GM12878 (cell line): ENCODE data around the gene ADGRG2. TPM values are rescaled to one million over a fixed set of nuclear protein-coding genes. Genes with fewer than 3 reads are reported as not detected.

ENCODE experiments used
- ATAC-seq: fragments of 200-7000 bp; cut with Tn5 transposase; 3 replicates; pipeline ENCODE4 v1.9.1; 2020; ENCODE audit warnings: mild to moderate bottlenecking, moderate library complexity
- BruUV-seq: library from RNA; stranded (reverse); fragments of 400-500 nt; replicated peaks from 2 replicates; lab custom pipeline; 2021; lab: Mats Ljungman, UMichigan
- CTCF ChIA-PET: fragments of 300-600 bp; sonication (Branson Sonifier 250); formaldehyde crosslinking; extraction: SDS; loops from one replicate; lab custom pipeline; 2021; ENCODE audit warnings: inconsistent platforms; lab: Yijun Ruan, JAX
- POLR2A ChIA-PET: fragments of 350-600 bp; formaldehyde crosslinking; extraction: SDS; loops from one replicate; lab custom pipeline; 2021; ENCODE audit warnings: inconsistent platforms; lab: Charles Lee
- RAD21 ChIA-PET: fragments of 300-600 bp; sonication (Branson Sonifier 250); formaldehyde crosslinking; loops from one replicate; lab custom pipeline; 2023; ENCODE audit warnings: antibody characterized with exemption; ENCODE audit not compliant: unreplicated experiment; lab: Charles Lee
- SMC1A ChIA-PET: fragments of 300-600 bp; sonication (Branson Sonifier 250); formaldehyde crosslinking; loops from one replicate; lab custom pipeline; 2023; ENCODE audit not compliant: unreplicated experiment, uncharacterized antibody; lab: Charles Lee
- DNase-seq: peaks from one replicate; pipeline ENCODE4 v3.0.0-alpha.2; 2011; ENCODE audit warnings: low read depth, low spot score
- FAIRE-seq: peaks from 3 replicates; lab custom pipeline; 2011; peaks lifted over from hg19 to GRCh38; lab: Jason Lieb, UNC
- H2AFZ ChIP-seq: 2 replicates; pipeline ENCODE4 v1.6.0; 2011; ENCODE audit warnings: low read depth, low read length, control low read depth; ENCODE audit not compliant: control insufficient read depth
- H3K27ac ChIP-seq: 2 replicates; pipeline ENCODE4 v1.5.1; 2011; ENCODE audit warnings: control low read depth; ENCODE audit not compliant: control insufficient read depth, insufficient read depth
- H3K27me3 ChIP-seq, 2 experiments: replicated peaks in 1 of 2; 2 replicates each; pipeline versions ENCODE4 v1.6.0 to v1.6.1; 2011; ENCODE audit warnings: low read length in 1 of 2; ENCODE audit not compliant: control insufficient read depth in 2 of 2, insufficient read depth in 2 of 2
- H3K36me3 ChIP-seq, 2 experiments: 2 replicates each; pipeline ENCODE4 v1.5.1; 2011; ENCODE audit warnings: low read length in 1 of 2; ENCODE audit not compliant: control insufficient read depth in 2 of 2, insufficient read depth in 2 of 2
- H3K4me1 ChIP-seq: 2 replicates; pipeline ENCODE4 v1.6.1; 2011; ENCODE audit warnings: mild to moderate bottlenecking, low read length, moderate library complexity, mixed read lengths; ENCODE audit not compliant: control insufficient read depth, insufficient read depth
- H3K4me2 ChIP-seq: 2 replicates; pipeline ENCODE4 v1.6.0; 2011; ENCODE audit warnings: control low read depth; ENCODE audit not compliant: control insufficient read depth, insufficient read depth
- H3K4me3 ChIP-seq: fragments of 200-600 bp; sonication (generic); 2 replicates; pipeline ENCODE4 v1.5.1; 2016
- H3K79me2 ChIP-seq: 2 replicates; pipeline ENCODE4 v1.6.0; 2011; ENCODE audit warnings: low read length; ENCODE audit not compliant: control insufficient read depth, insufficient read depth
- H3K9ac ChIP-seq: 2 replicates; pipeline ENCODE4 v1.8.0; 2011; ENCODE audit warnings: low read length, control low read depth, mixed read lengths; ENCODE audit not compliant: control insufficient read depth, insufficient read depth
- H3K9me3 ChIP-seq: replicated peaks from 3 replicates; pipeline ENCODE4 v1.5.1; 2011; ENCODE audit warnings: mild to moderate bottlenecking, low read length; ENCODE audit not compliant: control insufficient read depth, insufficient read depth
- H4K20me1 ChIP-seq: 2 replicates; pipeline ENCODE4 v1.6.0; 2011; ENCODE audit not compliant: control insufficient read depth, insufficient read depth
- ATF2 ChIP-seq: IDR thresholded peaks from 2 replicates; pipeline ENCODE4 v1.6.1; 2012; ENCODE audit warnings: low read length, inconsistent platforms
- CREB1 ChIP-seq: IDR thresholded peaks from 2 replicates; pipeline ENCODE4 v1.6.1; 2012; ENCODE audit warnings: low read depth, mild to moderate bottlenecking, inconsistent platforms
- FOXM1 ChIP-seq: IDR thresholded peaks from 2 replicates; pipeline ENCODE4 v1.6.1; 2012; ENCODE audit warnings: low read depth, mild to moderate bottlenecking, inconsistent platforms, low read length, moderate library complexity
- HCFC1 ChIP-seq: fragments of 150-350 bp; IDR thresholded peaks from 2 replicates; pipeline ENCODE4 v1.6.1; 2014; ENCODE audit warnings: low read length
- IKZF1 ChIP-seq: fragments of 450-650 bp; conservative IDR thresholded peaks from 2 replicates; pipeline ENCODE4 v1.6.1; 2017; ENCODE audit warnings: antibody characterized with exemption, mild to moderate bottlenecking
- MAX ChIP-seq: IDR thresholded peaks from 2 replicates; pipeline ENCODE4 v1.6.1; 2012; ENCODE audit warnings: low read depth, low read length, improper control_type of control experiment
- MLLT1 ChIP-seq: fragments of 450-650 bp; IDR thresholded peaks from 2 replicates; pipeline ENCODE4 v1.6.1; 2016; ENCODE audit warnings: mild to moderate bottlenecking
- MXI1 ChIP-seq: fragments of 150-350 bp; IDR thresholded peaks from 2 replicates; pipeline ENCODE4 v1.6.1; 2011; ENCODE audit warnings: low read depth, mild to moderate bottlenecking, inconsistent platforms, low read length, improper control_type of control experiment
- NFXL1 ChIP-seq: fragments of 450-650 bp; IDR thresholded peaks from 2 replicates; pipeline ENCODE4 v1.6.1; 2017; ENCODE audit warnings: antibody characterized with exemption, mild to moderate bottlenecking, borderline replicate concordance
- NFYA ChIP-seq: IDR thresholded peaks from 2 replicates; pipeline ENCODE4 v1.6.1; 2011; ENCODE audit warnings: low read depth, mild to moderate bottlenecking, low read length, improper control_type of control experiment, borderline replicate concordance
- NFYB ChIP-seq: IDR thresholded peaks from 2 replicates; pipeline ENCODE4 v1.6.1; 2011; ENCODE audit warnings: low read depth, mild to moderate bottlenecking, low read length, improper control_type of control experiment, moderate library complexity; ENCODE audit not compliant: insufficient read depth
- PKNOX1 ChIP-seq: fragments of 450-650 bp; IDR thresholded peaks from 2 replicates; pipeline ENCODE4 v1.6.1; 2016; ENCODE audit warnings: mild to moderate bottlenecking
- PML ChIP-seq: IDR thresholded peaks from 2 replicates; pipeline ENCODE4 v1.6.1; 2012; ENCODE audit warnings: low read length, inconsistent platforms
- RFX5 ChIP-seq: IDR thresholded peaks from 2 replicates; pipeline ENCODE4 v1.6.1; 2011; ENCODE audit warnings: low read depth, low read length, improper control_type of control experiment
- SIX5 ChIP-seq: IDR thresholded peaks from 2 replicates; pipeline ENCODE4 v1.6.1; 2011; ENCODE audit warnings: mild to moderate bottlenecking, low read depth, low read length, moderate library complexity; ENCODE audit not compliant: severe bottlenecking
- ZNF217 ChIP-seq: fragments of 450-650 bp; IDR thresholded peaks from 2 replicates; pipeline ENCODE4 v1.6.1; 2017; ENCODE audit warnings: antibody characterized with exemption, mild to moderate bottlenecking
- WGBS: methylation state at CpG from one replicate; pipeline ENCODE4 v1.1.6; 2016; ENCODE audit warnings: low lambda C conversion rate; ENCODE audit not compliant: insufficient replicate concordance, insufficient coverage; ENCODE audit errors: missing lambda C conversion rate; 5-methylcytosine and 5-hydroxymethylcytosine counted together
- in situ Hi-C: fragments of 300-500 bp; cut with MboI; formaldehyde crosslinking; loops from 9 replicates; pipeline ENCODE4 v1.14.3; 2018; ENCODE audit warnings: mixed read lengths
- intact Hi-C: fragments of 100-400 bp; cut with micrococcal nuclease; formaldehyde crosslinking; loops from one replicate; pipeline ENCODE4 v1.14.2; 2022; ENCODE audit not compliant: unreplicated experiment
- polyA plus RNA-seq, 11 experiments: library from polyadenylated mRNA; depleted of rRNA in 4 of 11; unstranded in 6 of 11; stranded (reverse) in 5 of 11; fragments of >200 nt; fragmentation: Nextera tagmentation in 4 of 11; fragmentation: Illumina TruSeq in 1 of 11; extraction: Ambion mirVana in 4 of 11; extraction: Trizol in 1 of 11; gene quantifications; 1 replicate in 1 of 11; 2 replicates in 10 of 11; pipeline versions ENCODE4 v1.2.1 to v1.2.3, GENCODE V29; 2011 to 2016; ENCODE audit warnings: inconsistent platforms in 2 of 11, missing spikeins in 2 of 11, low read depth in 1 of 11
- total RNA-seq, 4 experiments: library from RNA; depleted of rRNA in 3 of 4; stranded (reverse); fragments of >200 nt in 3 of 4; fragmentation: Illumina TruSeq in 1 of 4; extraction: Trizol in 1 of 4; gene quantifications; 2 replicates each; pipeline versions ENCODE4 v1.2.1 to v1.2.3, GENCODE V29; 2013 to 2021

ADGRG2 gene
- total and polyA plus RNA-seq, 10 of the 15 experiments (the other 5 are each of a cell fraction or from before 2014, with no cell fraction given) = 0.02 to 0.29 (median 0.05) TPM; not detected in 5

GRCh38 chrX:18961686-18962085, 160.6 kb downstream of the ADGRG2 start (continued):
- TF ChIP-seq ATF2 (no peak), ZNF217 (no peak), IKZF1 (no peak), MAX (no peak), MXI1 (no peak), HCFC1 (no peak), SIX5 (no peak)

DNA sequence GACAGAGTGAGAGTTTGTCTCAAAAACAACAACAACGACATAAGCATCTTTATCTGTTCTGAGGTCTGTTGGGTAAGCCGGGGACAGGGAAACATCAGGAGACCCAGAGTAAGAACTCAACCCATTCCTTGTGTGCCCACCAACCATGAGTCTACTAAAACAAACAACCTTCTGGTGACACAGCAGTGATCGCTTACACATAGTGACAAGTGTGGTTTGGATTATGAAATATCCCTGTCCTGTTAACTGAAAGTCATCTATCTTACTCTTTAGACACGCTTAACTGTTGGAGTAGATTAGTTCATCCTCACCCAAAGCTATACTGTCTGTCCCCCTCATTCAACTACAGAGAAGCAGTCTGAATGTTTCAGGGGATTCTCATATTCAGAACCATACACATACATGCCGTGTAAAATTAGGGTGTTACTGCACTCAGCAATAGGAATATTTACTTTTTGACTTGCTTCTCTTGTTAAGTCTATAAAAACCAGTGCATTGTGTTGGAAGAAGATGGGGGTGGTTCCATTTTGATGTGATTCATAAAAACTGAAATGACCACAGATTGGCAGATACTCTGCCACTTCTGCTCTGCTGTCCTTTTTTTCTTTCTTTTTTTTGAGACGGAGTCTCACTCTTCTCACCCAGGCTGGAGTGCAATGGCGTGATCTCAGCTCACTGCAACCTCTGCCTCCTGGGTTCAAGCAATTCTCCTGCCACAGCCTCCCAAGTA, 165.8 kb downstream of the ADGRG2 start:
- Histone ChIP-seq H3K9me3 (no peaks in the 10 kb centered on the region), H3K9ac (no peak overlapping the region), H3K4me2 (no peak overlapping the region), H3K27ac (no peak overlapping the region), H3K4me1 (no peaks in the 10 kb centered on the region), H3K79me2 (no peaks in the 10 kb centered on the region), H2AFZ (no peak overlapping the region), H3K36me3 (no peaks in the 10 kb centered on the region), H3K4me3 (no peak overlapping the region), H3K27me3 (no peaks in the 10 kb centered on the region), H4K20me1 (no peaks in the 10 kb centered on the region; the same call in 1 of the 2 replicates)
- intact Hi-C loops = no loop called here
- no peak for DNase-seq
- SMC1A ChIA-PET = no interaction called here
- POLR2A ChIA-PET = no interaction called here
- CTCF ChIA-PET = no interaction called here
- FAIRE-seq = no peak
- in situ Hi-C loops = no loop called here
- RAD21 ChIA-PET = no interaction called here
- no TSS peak for BruUV-seq
- WGBS = 82% methylated on average over 7 of the region's 7 CpGs
- ATAC-seq = no peak
- TF ChIP-seq PKNOX1 (no peak), CREB1 (no peak), NFYA (no peak), NFYB (no peak), ZNF217 (no peak), RFX5 (no peak), MLLT1 (no peak), PML (no peak), FOXM1 (no peak), NFXL1 (no peak)
